VCaP (cell line): ENCODE data around the gene TSPAN4.

Experiments
- H3K27ac ChIP-seq: fragments of 450-650 bp; 2 replicates; pipeline ENCODE4 v1.5.1; 2017
- CTCF ChIP-seq: fragments of 450-650 bp; conservative IDR thresholded peaks from 2 replicates; pipeline ENCODE4 v1.5.1; 2017; ENCODE audit warnings: mild to moderate bottlenecking, moderate library complexity

The TSPAN4 gene

GRCh38 chr11:913043-913442 is 70.4 kb downstream of the TSPAN4 start:
- H3K27ac ChIP-seq, result no peak overlapping the region
- TF ChIP-seq CTCF, result no peak

GRCh38 chr11:914204-914603 is 71.6 kb downstream of the TSPAN4 start:
- no peak for TF ChIP-seq CTCF
- no peak overlapping the region for H3K27ac ChIP-seq

GRCh38 chr11:914747-915501 is 72.3 kb downstream of the TSPAN4 start:
- no peak for TF ChIP-seq CTCF
- H3K27ac ChIP-seq, result no peak overlapping the region
